HG03521 (cell line): ENCODE results near the gene TTLL8.
A peak's percentile ranks its signal among the peaks of the same experiment; 100 is the strongest.
"Not testable (repeated sequence)": the region's sequence is repeated elsewhere in the genome, so short reads cannot be mapped to it uniquely, and the experiment has no call there.

Source experiments
- ATAC-seq: cut with Tn5 transposase; IDR thresholded peaks from one replicate; pipeline ENCODE4 v1.9.1; 2021; ENCODE audit warnings: mild to moderate bottlenecking, moderate library complexity; ENCODE audit not compliant: unreplicated experiment

The TTLL8 gene

DNA sequence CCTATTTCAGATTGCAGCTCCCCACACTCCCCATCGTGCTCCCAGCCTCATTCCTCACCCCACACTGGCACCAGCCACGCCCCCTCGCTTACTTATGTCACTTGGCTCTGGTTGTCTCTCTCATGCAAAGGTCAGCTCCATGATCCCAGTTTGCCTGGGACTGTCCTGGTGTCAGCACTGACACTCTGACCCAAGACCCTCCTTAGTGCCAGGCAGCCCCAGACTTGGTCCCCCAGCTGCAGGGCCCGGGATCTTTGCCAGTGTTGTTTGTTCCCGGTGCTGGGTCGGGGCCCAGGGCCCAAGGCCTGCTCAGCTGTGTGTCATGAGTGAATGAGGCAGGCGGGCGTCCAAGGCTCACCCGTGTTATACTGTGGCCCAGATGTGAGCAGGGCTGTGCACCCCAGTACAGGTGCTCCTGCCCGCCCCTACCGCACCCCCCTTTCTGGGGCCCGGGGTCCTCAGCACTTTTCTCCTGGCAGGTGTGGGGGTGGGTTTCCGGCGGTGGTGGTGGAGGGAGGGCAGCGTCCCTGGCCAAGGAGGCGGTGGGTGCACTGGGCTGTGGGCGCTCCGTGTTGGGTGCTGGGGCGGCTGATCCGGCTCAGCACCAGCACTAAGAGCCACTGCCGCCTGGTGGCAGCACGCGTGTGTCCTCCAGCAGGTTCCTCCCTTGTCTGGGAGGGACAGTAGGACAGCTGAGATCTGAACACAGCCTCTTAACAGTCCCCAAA, 65.0 kb downstream of the TTLL8 start:
- no peak for ATAC-seq

GRCh38 chr22:49991907-49992533, 66.1 kb downstream of the TTLL8 start:
- ATAC-seq: no peak

DNA sequence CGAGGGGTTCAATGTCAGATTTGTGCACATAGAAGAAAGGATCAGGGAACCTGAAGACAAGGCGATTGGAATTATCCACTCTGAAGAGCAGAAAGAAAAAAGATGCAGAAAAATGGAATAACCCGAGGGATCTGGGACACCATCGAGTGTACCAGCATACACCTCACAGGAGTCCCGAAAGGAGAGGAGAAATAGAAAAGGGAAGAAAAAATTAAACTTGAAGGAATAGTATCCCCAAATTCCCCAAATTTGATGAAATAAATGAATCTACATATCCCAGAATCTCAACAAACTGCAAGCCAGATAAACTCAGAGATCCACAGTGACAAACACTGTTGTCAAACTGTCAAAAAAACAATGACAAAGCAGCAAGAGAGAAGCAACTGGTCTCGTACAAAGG, 66.9 kb downstream of the TTLL8 start:
- no peak for ATAC-seq

- not testable (repeated sequence) for ATAC-seq
Measured at GRCh38 chr22:49989826-49990225, 68.3 kb downstream of the TTLL8 start.

- no peak for ATAC-seq
Measured at GRCh38 chr22:49986325-49986724, 71.8 kb downstream of the TTLL8 start.

- ATAC-seq: no peak
Measured at GRCh38 chr22:49983148-49984042, 74.7 kb downstream of the TTLL8 start.

GRCh38 chr22:49981799-49982198, 76.3 kb downstream of the TTLL8 start:
- not testable (repeated sequence) for ATAC-seq

DNA sequence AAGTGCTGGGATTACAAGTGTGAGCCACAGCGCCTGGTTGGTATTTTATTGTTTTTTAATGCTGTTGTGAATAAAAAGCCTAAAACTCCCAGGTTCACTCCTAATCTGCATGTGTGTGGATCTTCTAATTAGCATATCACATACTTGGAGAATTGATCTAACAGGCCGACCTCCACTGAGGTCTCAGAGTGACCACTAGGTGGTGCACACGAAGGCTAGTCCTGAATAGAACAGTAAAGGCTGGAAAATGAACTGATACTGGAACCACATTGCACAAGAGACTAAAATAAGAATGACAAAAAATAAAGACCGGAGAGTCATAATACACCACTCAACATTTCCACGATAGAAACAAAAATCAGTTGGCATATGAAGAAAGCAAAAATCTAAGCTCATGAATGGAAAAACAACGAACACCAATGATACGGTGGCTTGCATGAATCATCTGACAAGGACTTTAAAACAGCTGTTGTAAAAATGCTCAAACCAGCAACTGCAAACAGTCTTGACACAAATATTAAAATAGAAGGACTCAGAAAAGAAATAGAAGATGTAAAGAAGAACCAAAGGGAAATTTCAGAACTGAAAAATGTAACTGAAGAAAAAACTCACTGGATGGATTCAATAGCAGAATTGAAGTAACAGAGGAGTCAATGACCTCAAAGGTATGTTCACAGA, 78.4 kb downstream of the TTLL8 start:
- no peak for ATAC-seq

DNA sequence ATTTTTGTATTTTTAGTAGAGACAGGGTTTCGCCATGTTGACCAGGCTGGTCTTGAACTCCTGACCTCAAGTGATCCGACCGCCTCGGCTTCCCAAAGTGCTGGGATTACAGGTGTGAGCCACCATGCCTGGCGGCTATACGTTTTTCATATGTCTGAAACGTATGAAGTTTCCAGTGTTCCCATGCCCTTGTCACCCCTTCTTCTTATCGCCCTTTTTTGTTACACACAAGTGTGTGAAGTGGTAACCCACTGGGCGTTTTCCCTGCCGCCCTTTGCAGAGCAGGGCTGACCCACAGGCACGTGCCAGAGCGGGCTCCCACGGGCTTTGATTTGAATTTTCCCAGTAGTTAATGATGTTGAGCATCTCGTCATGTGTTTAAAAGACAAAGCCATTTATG, 80.5 kb downstream of the TTLL8 start:
- ATAC-seq: no peak

GRCh38 chr22:49976439-49977175, 81.5 kb downstream of the TTLL8 start:
- ATAC-seq: no peak

GRCh38 chr22:49975543-49976389, 82.3 kb downstream of the TTLL8 start:
- ATAC-seq: no peak

DNA sequence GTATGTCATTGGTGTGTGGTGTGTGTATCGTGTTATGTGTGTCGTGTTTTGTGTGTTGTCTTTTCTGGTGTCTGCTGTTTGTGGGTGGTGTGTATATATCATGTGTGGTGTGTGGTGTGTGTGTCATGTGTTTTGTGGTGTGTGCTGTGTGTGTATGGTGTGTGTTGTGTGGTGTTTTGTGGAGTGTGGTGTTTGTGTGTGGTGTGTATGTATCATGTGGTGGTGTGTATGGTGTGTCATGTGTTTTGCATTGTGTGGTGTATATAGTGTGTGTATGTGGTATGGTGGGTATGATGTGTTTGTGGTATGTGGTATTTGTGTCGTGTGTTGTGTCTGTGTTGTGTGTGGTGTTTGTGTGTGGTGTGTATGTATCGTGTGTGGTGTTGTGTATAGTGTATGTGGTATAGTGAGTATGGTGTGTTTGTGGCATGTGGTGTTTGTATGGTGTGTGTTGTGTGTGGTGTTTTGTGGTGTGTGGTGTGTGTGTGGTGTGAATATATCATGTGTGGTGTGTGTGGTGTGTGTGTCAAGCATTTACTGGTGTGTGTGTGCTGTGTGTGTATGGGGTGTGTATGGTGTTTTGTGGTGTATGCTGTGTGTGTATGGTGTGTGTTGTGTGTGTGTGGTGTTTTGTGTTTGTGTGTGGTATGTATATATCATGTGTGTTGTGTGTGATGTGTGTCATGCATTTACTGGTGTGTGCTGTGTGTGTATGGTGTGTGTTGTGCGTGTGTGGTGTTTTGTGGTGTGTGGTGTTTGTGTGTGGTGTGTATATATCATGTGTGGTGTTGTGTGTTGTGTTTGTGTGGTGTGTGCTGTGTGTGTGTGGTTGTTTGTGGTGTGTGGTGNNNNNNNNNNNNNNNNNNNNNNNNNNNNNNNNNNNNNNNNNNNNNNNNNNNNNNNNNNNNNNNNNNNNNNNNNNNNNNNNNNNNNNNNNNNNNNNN, 84.8 kb downstream of the TTLL8 start:
- ATAC-seq: no peak

DNA sequence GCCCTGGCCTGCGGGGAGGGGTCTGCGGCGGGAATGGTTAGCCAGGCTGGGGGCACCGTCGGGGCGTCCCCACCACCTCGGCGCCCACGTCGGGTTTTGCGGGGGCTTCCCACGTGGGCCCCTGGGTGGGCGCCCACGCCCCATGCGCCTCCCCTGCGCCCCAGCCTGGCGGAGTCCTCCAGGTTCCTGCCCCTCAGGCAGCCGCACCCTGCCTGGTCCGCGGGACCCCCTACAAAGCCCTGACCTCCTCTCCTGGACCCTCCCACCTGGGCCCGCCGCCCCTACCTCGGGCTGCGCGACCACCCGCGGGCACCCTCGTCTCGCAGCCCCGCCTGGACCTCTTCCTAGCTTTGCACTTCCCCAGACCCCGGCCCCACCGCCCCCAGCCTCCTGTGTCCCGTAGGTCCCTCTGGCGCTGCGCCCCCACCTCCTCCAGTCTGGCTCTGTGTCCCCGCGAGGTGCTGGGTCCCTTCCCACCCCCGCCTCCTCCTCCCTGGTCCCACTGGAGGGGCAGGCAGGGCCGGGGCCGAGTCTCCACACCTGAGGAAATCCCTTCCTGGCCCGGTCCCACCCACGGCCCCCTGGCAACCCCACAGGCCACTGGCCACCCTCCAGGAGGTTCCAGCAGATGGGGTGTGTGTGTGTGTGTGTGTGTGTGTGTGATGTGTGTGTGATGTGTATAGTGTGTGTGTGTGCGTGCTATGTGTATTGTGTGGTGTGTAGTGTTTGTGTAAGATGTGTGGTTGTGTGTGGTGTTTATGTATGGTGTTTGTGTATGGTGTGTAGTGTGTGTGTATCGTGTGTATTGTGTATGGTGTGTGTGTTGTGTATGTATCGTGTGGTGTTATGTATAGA, 85.7 kb downstream of the TTLL8 start:
- ATAC-seq: no peak

DNA sequence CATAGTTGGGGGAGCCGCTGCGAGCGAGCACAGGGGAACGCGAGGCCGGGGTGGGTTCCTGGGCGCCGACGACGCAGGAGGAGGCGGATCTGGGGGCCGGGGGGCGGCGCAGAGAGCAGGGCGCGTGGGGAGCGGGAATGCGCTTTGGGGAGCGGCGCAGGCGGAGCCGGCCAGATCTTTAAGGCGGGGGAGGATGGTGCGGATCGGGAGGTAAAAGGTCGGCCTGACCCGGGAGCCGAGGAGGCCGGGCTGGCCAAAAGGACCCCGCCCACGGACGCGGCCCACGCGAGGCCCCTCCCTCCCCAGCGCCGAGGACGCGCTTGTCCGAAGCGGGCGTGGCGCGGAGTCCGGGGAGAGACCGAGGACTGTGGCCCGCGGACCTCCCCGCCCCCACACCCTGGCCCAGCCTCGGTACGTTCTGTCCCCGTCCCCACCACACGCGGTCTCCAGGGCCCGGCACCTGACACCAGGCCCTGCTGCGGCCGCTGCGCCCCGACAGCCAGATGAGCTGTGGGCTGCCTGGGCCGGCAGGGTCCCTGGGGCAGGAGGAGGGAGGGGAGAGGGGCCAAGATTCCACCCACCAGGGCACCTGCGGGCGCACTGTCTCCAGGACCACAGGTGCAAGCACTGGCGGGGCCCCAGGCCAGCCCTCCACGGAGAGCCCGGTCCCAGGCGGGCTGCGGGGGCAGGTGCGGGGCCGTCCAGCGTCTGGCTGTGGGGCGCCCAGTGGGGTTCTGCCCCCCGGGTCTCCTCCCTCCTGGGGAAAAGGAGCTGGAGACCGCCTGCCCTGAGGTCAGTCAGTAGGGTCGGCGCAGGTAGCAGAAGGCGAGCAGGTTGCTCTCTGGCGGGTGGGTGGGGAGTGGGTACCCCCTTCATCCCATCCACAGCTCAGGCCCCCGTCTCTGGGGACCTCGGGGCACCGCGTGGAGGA, 86.6 kb downstream of the TTLL8 start:
- ATAC-seq: peak; percentile 23

- ATAC-seq: peak; percentile 53
Measured at GRCh38 chr22:49970528-49971231, 87.4 kb downstream of the TTLL8 start.
